GM12873 (cell line): Measurements from ENCODE around the gene EIF4G3.

Experiments
- CTCF ChIP-seq: IDR thresholded peaks from 2 replicates; pipeline ENCODE4 v1.5.1; 2012; ENCODE audit warnings: low read depth, mild to moderate bottlenecking, moderate library complexity, low read length, control low read depth; ENCODE audit not compliant: insufficient read depth; ENCODE audit errors: missing control alignments

Gene EIF4G3

GRCh38 chr1:20847611-20848080 is 329.1 kb downstream of the EIF4G3 start:
- no peak for TF ChIP-seq CTCF

- no peak for TF ChIP-seq CTCF
Observed at GRCh38 chr1:20846461-20847374, 330.0 kb downstream of the EIF4G3 start.

- no peak for TF ChIP-seq CTCF
Observed at GRCh38 chr1:20840731-20841130, 336.0 kb downstream of the EIF4G3 start.

GRCh38 chr1:20837554-20838192 is 339.0 kb downstream of the EIF4G3 start:
- TF ChIP-seq CTCF, result no peak

- no peak for TF ChIP-seq CTCF
Observed at GRCh38 chr1:20836230-20836629, 340.5 kb downstream of the EIF4G3 start.

GRCh38 chr1:20834780-20835179 is 341.9 kb downstream of the EIF4G3 start:
- no peak for TF ChIP-seq CTCF

- no peak for TF ChIP-seq CTCF
Observed at GRCh38 chr1:20834192-20834591, 342.5 kb downstream of the EIF4G3 start.
